IPS DF 6.9 (cell line): ENCODE measurements around the gene HSD17B1.
"Not testable (repeated sequence)": the region's sequence is repeated elsewhere in the genome, so short reads cannot be mapped to it uniquely, and the experiment has no call there.

Experiments
- DNase-seq: peaks from one replicate; pipeline ENCODE4 v3.0.0-alpha.2; 2013; ENCODE audit warnings: low read depth, low spot score
- H3K27ac ChIP-seq: one replicate; pipeline ENCODE4 v1.5.1; 2013; ENCODE audit warnings: low read length, control low read depth
- H3K27me3 ChIP-seq: 2 replicates; pipeline ENCODE4 v1.6.1; 2013; ENCODE audit warnings: mild to moderate bottlenecking, low read length; ENCODE audit not compliant: control insufficient read depth, insufficient read depth
- H3K36me3 ChIP-seq: 2 replicates; pipeline ENCODE4 v1.6.1; 2013; ENCODE audit warnings: low read length; ENCODE audit not compliant: control insufficient read depth, insufficient read depth
- H3K4me1 ChIP-seq: 2 replicates; pipeline ENCODE4 v1.6.1; 2013; ENCODE audit warnings: low read length; ENCODE audit not compliant: control insufficient read depth, insufficient read depth
- H3K4me3 ChIP-seq: 2 replicates; pipeline ENCODE4 v1.5.1; 2013; ENCODE audit warnings: mild to moderate bottlenecking, low read length
- H3K9me3 ChIP-seq: 2 replicates; pipeline ENCODE4 v1.6.1; 2013; ENCODE audit warnings: low read length, inconsistent platforms; ENCODE audit not compliant: control insufficient read depth, insufficient read depth
- WGBS: extraction: QIAGEN DNeasy Blood & Tissue Kit; methylation state at CpG from one replicate; pipeline ENCODE4 v1.1.7; 2013; ENCODE audit warnings: mixed read lengths, missing lambda C conversion rate; ENCODE audit not compliant: insufficient read length, insufficient coverage; 5-methylcytosine and 5-hydroxymethylcytosine counted together

The HSD17B1 gene

GRCh38 chr17:42552736-42553135 lies at the start of gene HSD17B1:
Gene HSD17B1, plus strand, starts transcription at chr17:42552923. Its CDS starts 11 bp downstream, at chr17:42552934.
- H3K4me1 ChIP-seq, H3K27ac ChIP-seq, H3K36me3 ChIP-seq, H3K4me3 ChIP-seq, H3K9me3 ChIP-seq, H3K27me3 ChIP-seq, DNase-seq: not testable (repeated sequence)
- WGBS: no CpG with 5 or more reads among the region's 15 CpGs

GRCh38 chr17:42502926-42503325 lies 49.8 kb upstream of the HSD17B1 start:
- H3K4me3 ChIP-seq: no peak overlapping the region
- H3K4me1 ChIP-seq: no peaks in the 10 kb centered on the region
- no peaks in the 10 kb centered on the region for H3K9me3 ChIP-seq
- DNase-seq: no peak
- H3K36me3 ChIP-seq: peaks cover 9% of the 10 kb centered on the region; the same call in 1 of the 2 replicates
- H3K27me3 ChIP-seq: no peaks in the 10 kb centered on the region
- H3K27ac ChIP-seq: no peak overlapping the region
- WGBS: no CpG with 5 or more reads among the region's 1 CpG

GRCh38 chr17:42507671-42508070 lies 45.1 kb upstream of the HSD17B1 start:
- Histone ChIP-seq H3K27me3 (no peaks in the 10 kb centered on the region), H3K4me3 (no peak overlapping the region), H3K9me3 (no peaks in the 10 kb centered on the region), H3K27ac (no peak overlapping the region), H3K4me1 (no peaks in the 10 kb centered on the region), H3K36me3 (peaks cover 10% of the 10 kb centered on the region; the same call in 1 of the 2 replicates)
- WGBS: no CpG with 5 or more reads among the region's 4 CpGs
- no peak for DNase-seq

GRCh38 chr17:42508426-42509165 lies 44.1 kb upstream of the HSD17B1 start:
- Histone ChIP-seq H3K27ac (no peak overlapping the region), H3K36me3 (0 out of 2 replicates have a peak, but pooled peaks cover 9% of the 10 kb centered on the region), H3K9me3 (no peaks in the 10 kb centered on the region), H3K27me3 (no peaks in the 10 kb centered on the region), H3K4me3 (no peak overlapping the region), H3K4me1 (no peaks in the 10 kb centered on the region)
- WGBS: no CpG with 5 or more reads among the region's 12 CpGs
- DNase-seq: no peak

GRCh38 chr17:42509409-42509808 lies 43.3 kb upstream of the HSD17B1 start:
- H3K36me3 ChIP-seq: 0 out of 2 replicates have a peak, but pooled peaks cover 15% of the 10 kb centered on the region

GRCh38 chr17:42509841-42510240 lies 42.9 kb upstream of the HSD17B1 start:
- Histone ChIP-seq H3K36me3 (peaks cover 20% of the 10 kb centered on the region; the same call in 1 of the 2 replicates), H3K4me3 (no peak overlapping the region), H3K27me3 (no peaks in the 10 kb centered on the region), H3K4me1 (no peaks in the 10 kb centered on the region), H3K27ac (no peak overlapping the region), H3K9me3 (no peaks in the 10 kb centered on the region)
- WGBS: no CpG with 5 or more reads among the region's 2 CpGs
- DNase-seq: no peak

More at GRCh38 chr17:42509409-42509808, 43.3 kb upstream of the HSD17B1 start:
- no peak for DNase-seq
- H3K27me3 ChIP-seq: no peaks in the 10 kb centered on the region
- no peaks in the 10 kb centered on the region for H3K9me3 ChIP-seq
- no peak overlapping the region for H3K27ac ChIP-seq
- no peak overlapping the region for H3K4me3 ChIP-seq
- no peaks in the 10 kb centered on the region for H3K4me1 ChIP-seq
- no CpG with 5 or more reads among the region's 5 CpGs for WGBS

GRCh38 chr17:42512246-42512645 lies 40.5 kb upstream of the HSD17B1 start:
- H3K9me3 ChIP-seq: no peaks in the 10 kb centered on the region
- H3K4me3 ChIP-seq: no peak overlapping the region
- no peaks in the 10 kb centered on the region for H3K27me3 ChIP-seq
- H3K4me1 ChIP-seq: no peaks in the 10 kb centered on the region
- H3K27ac ChIP-seq: no peak overlapping the region
- peaks cover 21% of the 10 kb centered on the region; the same call in 1 of the 2 replicates for H3K36me3 ChIP-seq
- WGBS: no CpG with 5 or more reads among the region's 9 CpGs
- DNase-seq: no peak

GRCh38 chr17:42512733-42513251 lies 39.9 kb upstream of the HSD17B1 start:
- Histone ChIP-seq H3K4me3 (no peak overlapping the region), H3K36me3 (peaks cover 21% of the 10 kb centered on the region; the same call in 1 of the 2 replicates), H3K27ac (no peak overlapping the region), H3K9me3 (no peaks in the 10 kb centered on the region), H3K4me1 (no peaks in the 10 kb centered on the region), H3K27me3 (no peaks in the 10 kb centered on the region)
- WGBS: no CpG with 5 or more reads among the region's 6 CpGs
- no peak for DNase-seq

- Histone ChIP-seq H3K4me1 (no peaks in the 10 kb centered on the region), H3K27ac (no peak overlapping the region), H3K4me3 (no peak overlapping the region), H3K27me3 (no peaks in the 10 kb centered on the region), H3K9me3 (no peaks in the 10 kb centered on the region), H3K36me3 (peaks cover 16% of the 10 kb centered on the region; the same call in 1 of the 2 replicates)
- no peak for DNase-seq
- no CpG with 5 or more reads among the region's 11 CpGs for WGBS
Observed at GRCh38 chr17:42513686-42514085, 39.0 kb upstream of the HSD17B1 start.

- Histone ChIP-seq H3K4me3 (no peak overlapping the region), H3K27ac (no peak overlapping the region), H3K36me3 (peaks cover 13% of the 10 kb centered on the region; the same call in 1 of the 2 replicates), H3K27me3 (no peaks in the 10 kb centered on the region), H3K9me3 (no peaks in the 10 kb centered on the region), H3K4me1 (no peaks in the 10 kb centered on the region)
- no peak for DNase-seq
- no CpG with 5 or more reads among the region's 11 CpGs for WGBS
Observed at GRCh38 chr17:42514279-42514678, 38.4 kb upstream of the HSD17B1 start.
